ENCODE measurements around the gene NHERF1.

Gene NHERF1

DNA sequence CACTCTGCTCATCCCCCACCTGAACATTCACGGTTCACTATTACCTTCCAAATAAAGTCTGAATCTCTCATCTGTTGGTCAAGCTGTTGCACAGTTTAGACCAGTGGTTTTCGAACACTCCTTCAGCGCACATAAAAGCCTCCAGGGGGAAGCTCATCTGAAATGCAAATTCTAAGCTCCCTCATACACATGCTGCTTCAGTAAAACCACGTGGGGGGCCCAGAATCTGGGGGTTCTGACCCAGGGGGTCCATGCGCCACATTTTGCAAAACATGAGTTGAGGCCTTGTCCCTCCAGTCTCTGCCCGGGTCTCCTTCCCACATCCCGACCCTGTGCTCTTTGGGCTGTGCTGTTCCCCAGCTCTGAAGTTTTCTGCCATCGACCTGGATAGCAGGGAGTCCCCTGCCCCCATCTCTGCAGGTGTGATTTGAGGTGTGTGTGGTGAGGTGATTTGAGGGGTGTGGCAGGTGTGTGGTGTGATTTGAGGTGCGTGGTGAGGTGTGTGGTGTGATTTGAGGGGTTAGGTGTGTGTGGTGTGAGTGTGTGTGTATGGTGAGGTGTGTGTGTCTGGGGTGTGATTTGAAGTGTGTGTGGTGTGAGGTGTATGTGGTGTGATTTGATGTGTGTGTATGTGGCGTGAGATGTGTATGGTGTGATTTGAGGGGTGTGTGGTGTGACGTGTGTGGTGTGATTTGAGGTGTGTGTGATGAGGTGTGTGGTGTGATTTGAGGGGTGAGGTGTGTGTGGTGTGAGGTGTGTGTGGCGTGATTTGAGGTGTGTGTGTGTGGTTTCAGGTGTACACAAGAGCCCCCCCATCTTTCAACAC lies 16.2 kb upstream of the NHERF1 start:
- in situ Hi-C loops (cut with MboI; ENCODE audit: low sequenced_read_pairs) = no loop called here

DNA sequence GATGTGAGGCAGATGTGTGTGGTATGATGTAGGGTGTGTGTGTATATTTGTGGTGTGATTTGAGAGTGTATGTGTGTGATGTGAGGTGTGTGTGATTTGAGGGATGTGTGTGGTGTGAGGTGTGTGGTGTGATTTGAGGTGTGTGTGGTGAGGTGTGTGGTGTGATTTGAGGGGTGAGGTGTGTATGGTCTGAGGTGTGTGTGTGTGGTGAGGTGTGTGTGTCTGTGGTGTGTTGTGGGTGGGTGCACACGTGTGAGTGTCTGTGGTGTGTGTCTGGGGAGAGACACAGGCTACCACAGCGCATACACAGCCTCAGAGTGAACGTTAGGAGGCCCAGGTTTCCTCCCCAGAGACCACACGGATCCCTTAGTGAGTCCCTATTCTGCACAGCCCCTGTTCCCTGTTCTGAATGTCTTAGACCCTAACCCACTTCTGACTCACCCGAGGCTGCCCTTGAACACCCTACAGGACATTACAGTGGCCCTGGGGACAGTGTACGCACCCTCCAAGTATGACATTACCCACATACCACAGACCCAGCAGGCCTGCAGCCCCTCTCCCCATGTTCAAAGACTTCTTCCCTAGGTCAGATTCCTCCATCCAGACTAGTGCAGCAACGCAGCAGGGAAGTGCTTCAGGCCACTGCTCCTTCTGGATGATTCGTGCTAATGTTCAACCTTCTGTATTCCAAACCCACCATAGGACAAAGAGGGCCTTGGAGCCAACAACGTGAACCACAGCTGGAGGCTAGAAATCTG lies 14.9 kb upstream of the NHERF1 start:
- in situ Hi-C loops (cut with MboI; ENCODE audit: low sequenced_read_pairs) = no loop called here

DNA sequence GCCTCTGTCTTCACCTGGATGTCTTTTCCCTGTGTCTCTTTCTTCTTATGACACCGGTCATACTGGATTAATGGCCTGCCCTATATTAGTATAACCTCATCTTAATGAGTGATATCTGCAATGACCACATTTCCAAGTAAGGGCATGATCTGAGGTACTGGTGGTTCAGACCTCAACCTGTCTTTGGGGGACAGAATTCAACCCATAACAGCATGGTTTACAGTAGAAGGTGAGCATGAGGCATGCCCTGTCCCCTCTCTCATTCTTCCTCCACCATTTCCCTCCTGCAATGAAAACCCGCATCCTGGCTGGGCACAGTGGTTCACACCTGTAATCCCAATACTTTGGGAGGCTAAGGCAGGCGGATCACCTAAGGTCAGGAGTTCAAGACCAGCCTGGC lies 14.2 kb upstream of the NHERF1 start:
- in situ Hi-C loops (cut with MboI; ENCODE audit: low sequenced_read_pairs) = no loop called here

DNA sequence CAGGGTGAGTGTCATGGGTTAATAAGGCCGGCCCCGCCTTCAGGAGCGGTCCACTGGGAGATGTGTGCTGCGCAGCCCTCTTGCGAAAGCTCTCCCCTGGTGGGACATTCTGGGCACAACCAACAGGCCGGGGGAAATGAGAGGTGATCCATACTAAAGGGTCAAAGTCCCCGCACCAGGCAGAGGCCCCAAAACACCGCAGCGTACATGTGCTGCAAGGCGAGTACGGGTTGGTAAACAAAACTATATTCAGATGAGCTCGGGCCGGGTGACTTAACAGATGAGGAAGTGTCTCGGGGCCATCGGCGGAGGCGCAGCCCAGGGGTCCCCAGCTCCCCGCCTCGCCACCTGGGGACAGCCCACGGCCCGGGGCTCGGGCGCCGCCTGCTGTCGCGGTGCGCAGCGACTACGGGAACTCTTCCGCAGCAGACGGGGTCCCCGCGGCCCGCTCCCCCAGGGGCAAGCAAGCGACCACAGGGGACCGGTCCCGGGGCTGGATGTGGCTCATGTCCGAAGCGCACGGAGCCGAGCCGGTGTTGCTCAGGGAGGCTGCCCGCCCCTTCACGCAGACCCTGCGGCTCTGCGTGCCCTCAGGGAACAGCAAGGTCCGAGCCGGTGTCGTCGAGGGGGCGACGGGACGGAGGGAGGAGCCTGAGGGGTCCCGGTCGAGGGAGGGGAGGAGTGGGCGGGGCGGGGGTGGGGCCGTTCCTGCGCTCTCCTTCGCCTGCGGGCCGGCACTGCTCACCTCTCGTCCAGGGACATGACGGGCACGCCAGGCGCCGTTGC lies 11.7 kb upstream of the NHERF1 start, which contains the start of gene RAB37:
Gene RAB37 (plus strand): TSS at position 744 of the 786 bp plus-strand sequence. CDS start 17 bp downstream, at position 761.
- in situ Hi-C loops (cut with MboI; ENCODE audit: low sequenced_read_pairs) = no loop called here

DNA sequence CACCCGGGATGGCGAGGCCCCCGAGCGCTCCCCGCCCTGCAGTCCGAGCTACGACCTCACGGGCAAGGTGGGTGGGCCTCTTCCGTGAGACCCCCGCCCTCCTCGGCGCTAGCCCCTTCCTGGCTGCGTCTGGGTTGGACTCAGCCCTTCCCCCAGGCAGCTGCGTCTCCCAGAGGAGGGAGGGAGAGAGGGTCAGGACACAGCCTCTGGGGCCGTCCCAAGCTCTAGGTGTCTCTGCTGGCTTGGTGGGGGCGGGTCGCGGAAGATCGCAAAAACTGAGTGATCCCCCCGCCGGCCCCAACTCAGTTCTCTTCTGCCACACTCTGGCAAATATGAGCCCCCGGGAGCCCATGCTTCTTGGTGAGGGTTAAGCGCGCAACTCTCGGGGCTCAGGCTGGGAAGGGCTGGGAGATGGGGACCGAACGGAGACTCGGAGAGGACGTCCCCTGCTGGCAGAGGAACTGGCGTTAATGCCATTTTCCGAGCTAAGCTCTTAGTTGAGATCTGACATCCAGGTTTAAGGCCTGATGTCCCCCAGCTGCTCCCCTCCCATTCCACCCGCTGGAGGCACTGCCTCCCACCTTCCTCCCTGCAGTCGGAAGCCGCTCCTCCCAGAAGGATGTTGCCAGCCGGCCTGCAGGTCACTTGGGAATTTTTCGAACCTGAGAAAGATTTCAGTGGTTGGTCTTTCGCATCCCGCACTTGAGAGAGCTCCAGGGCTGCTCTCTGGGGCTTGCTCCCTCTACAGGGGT lies 11.0 kb upstream of the NHERF1 start:
- in situ Hi-C loops (cut with MboI; ENCODE audit: low sequenced_read_pairs) = no loop called here

DNA sequence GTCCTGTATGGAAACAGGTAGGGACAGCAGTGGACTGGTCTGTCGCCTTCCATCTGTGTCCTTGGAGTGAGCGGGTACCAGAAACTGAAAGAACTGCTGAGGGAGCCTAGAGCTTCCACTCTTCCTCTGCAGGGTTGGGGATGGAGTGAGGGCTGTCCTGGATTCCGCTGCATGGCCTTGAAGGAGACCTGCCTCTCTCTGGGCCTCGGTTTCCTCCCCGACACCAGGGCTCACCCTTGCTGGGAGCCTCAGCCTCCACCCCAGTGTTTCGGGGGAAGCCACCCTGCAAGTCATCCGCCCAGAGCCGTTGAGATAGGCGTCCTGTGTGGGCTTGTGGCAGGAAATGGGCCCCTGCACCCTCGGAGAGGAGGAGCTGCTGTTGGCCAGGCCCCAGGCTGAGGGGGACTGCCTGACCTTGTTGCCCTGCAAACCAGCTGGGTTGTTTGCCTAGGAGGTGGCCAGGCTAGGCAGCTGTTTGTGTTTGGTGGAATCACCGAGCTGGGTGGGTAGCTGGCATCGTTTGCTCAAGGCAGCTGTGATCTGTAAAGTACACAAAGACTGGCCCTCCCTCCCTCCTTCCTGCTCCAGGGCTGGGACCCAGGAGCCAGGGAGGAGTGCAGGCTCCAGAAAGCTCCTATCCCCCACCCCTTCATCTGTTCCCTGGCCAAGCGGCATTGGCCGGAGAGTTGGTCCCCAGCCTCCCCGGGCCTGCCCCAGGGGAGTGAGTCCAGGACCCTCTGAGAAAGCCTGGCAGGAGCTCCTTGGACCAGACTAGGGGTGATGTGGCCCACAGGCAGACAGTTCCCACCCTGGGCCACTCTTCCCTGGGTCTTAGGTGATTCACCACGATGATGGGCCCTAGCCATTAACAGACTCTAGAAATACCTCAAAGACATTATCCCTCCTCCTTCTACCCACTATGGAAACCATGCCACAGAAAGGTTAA lies 10.1 kb upstream of the NHERF1 start:
- in situ Hi-C loops (cut with MboI; ENCODE audit: low sequenced_read_pairs) = no loop called here

DNA sequence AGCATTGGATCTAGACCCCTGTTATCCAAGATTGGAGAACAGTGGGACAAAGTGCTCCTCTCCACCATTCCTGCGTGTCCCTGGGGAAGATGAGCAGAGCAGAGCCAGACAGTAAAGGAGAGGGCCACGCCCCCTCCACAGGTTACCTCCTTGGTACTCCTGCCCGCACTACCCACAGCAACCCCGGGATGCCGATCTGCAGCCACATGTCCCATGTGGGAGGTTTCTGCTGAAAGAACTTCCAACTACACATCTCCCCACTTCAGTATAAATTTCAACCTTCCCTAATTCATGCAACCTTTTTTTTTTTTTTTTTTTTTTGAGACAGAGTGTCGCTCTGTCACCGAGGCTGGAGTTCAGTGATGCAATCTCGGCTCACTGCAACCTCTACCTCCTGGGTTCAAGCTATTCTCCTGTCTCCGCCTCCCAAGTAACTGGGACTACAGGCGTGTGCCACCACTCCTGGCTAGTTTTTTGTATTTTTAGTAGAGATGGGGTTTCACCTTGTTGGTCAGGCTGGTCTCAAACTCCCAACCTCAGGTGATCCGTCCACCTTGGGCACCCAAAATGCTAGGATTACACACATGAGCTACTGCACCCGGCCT lies 9.1 kb upstream of the NHERF1 start:
- in situ Hi-C loops (cut with MboI; ENCODE audit: low sequenced_read_pairs) = no loop called here

DNA sequence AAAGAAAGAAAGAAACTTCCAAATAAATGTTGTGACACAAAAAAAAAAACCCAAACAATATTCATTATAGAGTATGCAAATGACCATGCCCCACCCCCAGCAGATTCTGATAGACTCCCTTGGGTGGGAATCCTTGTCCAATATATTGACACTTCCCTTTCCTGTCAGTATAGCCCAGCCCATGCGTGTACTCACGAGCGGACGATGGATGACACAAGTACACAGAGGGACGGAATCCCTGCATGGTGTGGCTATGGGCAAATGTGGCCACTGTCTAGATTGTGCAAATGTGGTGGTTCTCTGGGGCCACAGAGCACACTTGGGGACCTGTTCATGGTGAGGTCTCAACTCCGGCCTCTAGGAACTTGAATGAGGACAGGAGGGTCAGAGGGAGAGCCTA lies 8.3 kb upstream of the NHERF1 start:
- in situ Hi-C loops (cut with MboI; ENCODE audit: low sequenced_read_pairs) = no loop called here

DNA sequence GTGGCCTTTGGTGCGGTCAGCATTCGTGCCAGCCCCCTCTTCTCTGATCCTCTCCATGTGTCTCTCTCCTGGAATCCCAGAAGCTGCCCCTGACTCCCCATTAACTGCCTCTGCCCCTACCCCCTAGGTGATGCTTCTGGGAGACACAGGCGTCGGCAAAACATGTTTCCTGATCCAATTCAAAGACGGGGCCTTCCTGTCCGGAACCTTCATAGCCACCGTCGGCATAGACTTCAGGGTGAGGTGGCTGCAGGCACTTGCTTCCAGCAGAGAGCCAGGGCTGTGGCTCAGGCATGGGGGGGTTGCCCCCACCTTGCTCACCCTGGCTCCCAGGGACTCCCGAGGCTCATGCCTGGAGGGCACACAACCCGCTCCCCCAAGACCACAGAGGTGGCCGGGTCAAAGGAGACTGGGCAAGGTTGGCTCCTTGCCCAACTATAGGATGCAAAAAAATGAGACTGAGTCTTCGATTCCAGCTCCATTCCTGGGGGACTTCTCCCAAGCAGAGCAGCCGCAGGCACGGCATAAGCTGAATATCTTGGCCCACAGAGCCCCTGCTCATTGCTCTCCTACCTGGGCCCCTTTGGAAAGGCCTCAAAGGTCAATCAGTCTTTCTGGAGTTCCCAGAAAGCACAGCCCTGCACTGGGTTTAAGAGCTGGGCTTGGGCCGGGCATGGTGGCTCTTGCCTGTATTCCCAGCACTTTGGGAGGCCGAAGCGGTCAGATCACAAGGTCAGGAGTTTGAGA lies 7.6 kb upstream of the NHERF1 start:
- in situ Hi-C loops (cut with MboI; ENCODE audit: low sequenced_read_pairs) = no loop called here

DNA sequence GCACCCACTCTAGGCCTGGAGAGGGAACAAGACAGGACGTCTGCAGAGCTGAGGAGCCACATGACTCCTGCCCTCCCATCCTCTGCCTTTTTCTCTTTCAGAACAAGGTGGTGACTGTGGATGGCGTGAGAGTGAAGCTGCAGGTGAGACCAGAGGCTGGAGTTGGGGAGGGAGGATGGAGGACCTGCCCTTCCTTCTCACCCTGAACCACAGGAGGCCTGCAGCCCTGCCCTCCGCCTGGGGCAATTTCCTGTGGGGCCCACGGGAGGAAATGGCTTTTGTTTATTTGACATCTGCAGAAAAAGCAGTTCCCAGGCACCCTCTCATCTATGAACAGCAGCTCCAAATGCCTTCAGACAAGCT lies 6.3 kb upstream of the NHERF1 start:
- in situ Hi-C loops (cut with MboI; ENCODE audit: low sequenced_read_pairs) = no loop called here

DNA sequence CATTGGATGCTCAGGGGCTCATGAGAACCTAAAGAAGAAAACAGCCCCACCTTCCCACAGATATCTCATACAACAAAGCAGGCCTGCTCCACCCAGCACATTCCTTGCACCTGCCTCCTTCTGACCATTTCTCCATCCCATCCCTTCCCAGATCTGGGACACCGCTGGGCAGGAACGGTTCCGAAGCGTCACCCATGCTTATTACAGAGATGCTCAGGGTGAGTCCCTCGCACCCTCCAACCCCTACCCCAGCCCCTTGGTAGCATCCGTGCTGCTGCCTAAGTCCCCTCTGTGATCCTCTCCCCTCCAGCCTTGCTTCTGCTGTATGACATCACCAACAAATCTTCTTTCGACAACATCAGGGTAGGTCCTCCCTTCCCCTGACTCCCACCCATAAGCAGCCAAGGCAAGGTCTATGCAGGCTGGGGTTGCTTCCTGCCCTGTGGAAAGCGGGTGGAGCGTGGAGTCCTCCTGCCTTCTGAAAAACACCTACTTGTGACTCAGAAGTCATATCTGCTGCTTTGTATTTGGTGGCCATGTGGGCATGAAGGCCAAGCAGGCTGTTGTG lies 5.4 kb upstream of the NHERF1 start:
- in situ Hi-C loops (cut with MboI; ENCODE audit: low sequenced_read_pairs) = no loop called here

DNA sequence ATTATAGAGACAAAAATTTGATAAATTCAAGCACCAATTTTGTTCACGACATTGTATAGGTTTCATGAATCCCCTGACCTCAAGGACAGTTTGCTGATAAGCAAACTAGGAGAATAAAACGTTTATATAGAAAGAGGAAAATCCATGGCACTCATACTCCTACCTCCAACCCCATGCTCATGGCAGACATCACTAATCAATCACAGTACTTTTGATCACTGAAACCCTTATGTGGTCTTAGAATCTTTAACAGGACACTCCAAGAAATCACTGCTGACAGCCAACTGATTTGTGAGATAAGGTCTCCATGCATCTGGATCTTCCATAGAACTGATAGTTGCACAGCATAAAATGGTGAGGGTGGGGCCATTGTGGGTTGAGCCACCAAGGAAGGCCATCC lies 4.7 kb upstream of the NHERF1 start:
- in situ Hi-C loops (cut with MboI; ENCODE audit: low sequenced_read_pairs) = no loop called here

DNA sequence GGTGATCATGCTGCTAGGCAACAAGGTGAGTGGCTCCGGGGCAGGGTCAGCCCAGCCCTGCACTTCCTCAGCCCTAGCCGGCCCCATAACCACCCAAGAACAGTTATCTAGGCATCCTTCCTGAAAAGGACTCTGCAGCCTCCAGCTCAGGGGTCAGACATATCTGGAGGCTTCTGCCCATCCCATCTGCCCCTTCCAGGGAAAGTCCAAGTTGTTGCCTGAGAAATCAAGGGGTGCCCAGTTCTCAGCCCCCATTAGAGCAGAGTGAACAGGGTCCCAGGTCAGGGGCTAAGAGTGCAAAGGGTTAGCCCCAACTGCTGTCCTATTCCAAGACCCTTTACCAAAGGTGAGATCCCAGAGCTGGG lies 4.1 kb upstream of the NHERF1 start:
- in situ Hi-C loops (cut with MboI; ENCODE audit: low sequenced_read_pairs) = no loop called here

DNA sequence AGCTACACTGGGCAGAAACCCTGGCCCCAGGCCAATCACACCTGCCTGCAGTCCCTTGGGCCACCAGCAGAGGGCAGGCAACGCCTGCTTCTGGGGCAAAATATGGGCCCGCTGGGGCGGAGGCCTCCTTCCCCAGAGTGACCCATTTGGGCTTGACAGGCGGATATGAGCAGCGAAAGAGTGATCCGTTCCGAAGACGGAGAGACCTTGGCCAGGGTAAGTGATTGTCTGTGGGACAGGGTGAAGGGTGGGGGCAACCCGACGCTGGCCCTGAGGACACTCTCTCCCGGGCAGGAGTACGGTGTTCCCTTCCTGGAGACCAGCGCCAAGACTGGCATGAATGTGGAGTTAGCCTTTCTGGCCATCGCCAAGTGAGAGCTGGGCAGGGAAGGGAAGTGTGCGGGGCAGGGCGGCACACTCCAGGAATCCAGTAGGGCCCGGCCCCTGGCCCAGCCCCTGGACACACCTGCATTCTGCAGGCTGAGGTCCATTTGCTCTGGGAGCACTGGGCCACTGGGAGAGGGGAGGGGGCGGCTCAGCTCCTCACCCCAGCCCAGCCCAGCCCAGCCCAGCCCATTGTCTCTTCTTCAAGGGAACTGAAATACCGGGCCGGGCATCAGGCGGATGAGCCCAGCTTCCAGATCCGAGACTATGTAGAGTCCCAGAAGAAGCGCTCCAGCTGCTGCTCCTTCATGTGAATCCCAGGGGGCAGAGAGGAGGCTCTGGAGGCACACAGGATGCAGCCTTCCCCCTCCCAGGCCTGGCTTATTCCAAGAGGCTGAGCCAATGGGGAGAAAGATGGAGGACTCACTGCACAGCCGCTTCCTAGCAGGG lies 3.5 kb upstream of the NHERF1 start:
- in situ Hi-C loops (cut with MboI; ENCODE audit: low sequenced_read_pairs) = no loop called here

DNA sequence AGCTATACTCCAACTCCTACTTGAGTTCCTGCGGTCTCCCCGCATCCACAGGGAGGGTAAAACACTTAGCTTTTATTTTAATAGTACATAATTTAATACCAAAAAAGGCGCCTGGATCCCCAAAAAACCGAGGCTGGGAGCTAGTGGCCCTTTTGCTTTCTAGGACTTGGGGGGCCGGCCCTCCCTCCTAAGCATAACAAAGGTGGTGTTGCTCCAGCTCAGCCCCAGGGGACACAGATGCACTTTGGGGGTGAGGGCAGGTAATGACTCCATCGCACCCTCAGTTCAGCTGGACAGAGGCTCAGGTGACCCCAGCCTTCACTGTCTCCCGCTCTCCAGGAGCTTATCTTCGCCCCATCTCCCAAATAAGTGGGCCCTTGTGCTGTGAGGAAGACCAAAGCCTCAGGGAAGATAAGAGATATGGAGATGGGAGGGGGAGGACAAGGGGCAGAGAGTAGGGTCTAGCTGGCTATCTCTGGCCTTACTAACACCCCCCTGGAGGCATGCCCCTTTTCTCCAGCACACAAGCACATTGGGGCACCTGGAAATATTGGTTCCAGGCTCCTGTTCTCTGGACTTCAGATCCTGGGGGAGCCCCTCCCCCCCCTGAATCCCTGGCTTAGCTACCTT lies 2.8 kb upstream of the NHERF1 start:
- in situ Hi-C loops (cut with MboI; ENCODE audit: low sequenced_read_pairs) = no loop called here

DNA sequence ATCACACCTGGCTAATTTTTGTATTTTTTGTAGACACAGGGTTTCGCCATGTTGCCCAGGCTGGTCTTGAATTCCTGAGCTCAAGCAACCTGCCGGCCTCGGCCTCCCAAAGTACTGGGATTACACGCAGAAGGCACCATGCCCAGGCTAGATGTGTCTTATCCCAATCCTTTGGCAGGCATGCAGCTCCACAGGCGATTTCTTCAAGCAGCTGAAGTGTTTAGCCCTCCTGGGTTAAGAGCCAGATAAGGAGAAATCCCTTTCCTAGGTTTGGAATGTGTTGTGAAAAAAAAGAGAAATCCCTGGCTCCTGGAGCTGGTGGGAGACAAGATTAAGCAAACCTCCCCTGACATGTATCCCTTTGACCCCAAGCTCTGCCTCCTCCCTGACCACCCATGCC lies 2.1 kb upstream of the NHERF1 start:
- in situ Hi-C loops (cut with MboI; ENCODE audit: low sequenced_read_pairs) = no loop called here

DNA sequence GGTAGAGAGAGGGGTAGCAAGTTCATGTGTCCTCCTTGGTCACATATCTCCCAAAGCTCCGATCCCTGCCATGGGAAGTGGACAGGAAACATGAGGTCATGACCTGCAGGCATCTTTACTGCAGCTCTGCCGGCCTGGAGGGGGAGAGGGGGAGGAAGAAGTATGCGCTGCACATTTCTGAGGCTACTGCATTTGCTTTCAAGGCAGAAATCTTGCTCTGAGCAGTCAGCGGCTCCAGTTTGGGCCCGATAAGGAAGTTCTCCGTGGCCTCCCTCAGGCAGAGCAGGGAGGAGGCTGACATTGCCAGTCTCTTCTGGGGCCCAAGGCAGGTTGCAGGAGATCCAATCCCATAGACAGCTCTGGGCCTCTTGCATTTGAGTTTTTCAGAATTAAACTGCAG lies 1.5 kb upstream of the NHERF1 start:
- in situ Hi-C loops (cut with MboI; ENCODE audit: low sequenced_read_pairs) = no loop called here

Measured in HL-60/S4 treated with phorbol 12-myristate 13-acetate at 8.2 ng/mL for 4 days and 3 days (cell line).